HCT116 (cell line): Measurements from ENCODE around the gene ATP8B3. TPM values are rescaled to one million over a fixed set of nuclear protein-coding genes. Genes with fewer than 3 reads are reported as not detected.

ENCODE experiments used
- ATAC-seq: fragments of 200-7000 bp; cut with Tn5 transposase; 2 replicates; pipeline ENCODE4 v1.9.1; 2020; ENCODE audit warnings: mild to moderate bottlenecking, moderate library complexity
- BruUV-seq: library from RNA; stranded (reverse); fragments of 400-500 nt; replicated peaks from 2 replicates; lab custom pipeline; 2021; lab: Mats Ljungman, UMichigan
- CTCF ChIA-PET: fragments of 300-600 bp; sonication (Branson Sonifier 250); formaldehyde crosslinking; loops from one replicate; lab custom pipeline; 2021; ENCODE audit warnings: antibody characterized with exemption; lab: Charles Lee
- POLR2A ChIA-PET: fragments of 300-600, 350-600 bp; sonication (Branson Sonifier 250); formaldehyde crosslinking; loops from one replicate; lab custom pipeline; 2021; ENCODE audit warnings: antibody characterized with exemption; lab: Charles Lee
- RAD21 ChIA-PET, 2 experiments: fragments of 300-600 bp; sonication (Branson Sonifier 250); formaldehyde crosslinking; loops; one replicate each; lab custom pipeline; 2023; ENCODE audit warnings: low total read pairs in 2 of 2; ENCODE audit not compliant: uncharacterized antibody in 2 of 2, unreplicated experiment in 2 of 2, low non-redundant PET in 1 of 2; lab: Charles Lee
- DNase-seq: peaks from one replicate; pipeline ENCODE4 v3.0.0-alpha.2; 2010; ENCODE audit warnings: low read depth, low spot score
- H2AFZ ChIP-seq: fragments of 200-600 bp; shearing (Covaris generic), sonication (generic); 2 replicates; pipeline ENCODE4 v1.6.1; 2017; ENCODE audit warnings: low read depth, mixed run types, mixed read lengths, antibody characterized with exemption, low read length; ENCODE audit not compliant: poor library complexity, severe bottlenecking
- H3K27ac ChIP-seq: 2 replicates; pipeline ENCODE4 v1.5.1; 2012; ENCODE audit warnings: low read depth, low read length
- H3K27me3 ChIP-seq: fragments of 200-600 bp; sonication (generic); 2 replicates; pipeline ENCODE4 v1.6.1; 2016; ENCODE audit warnings: mixed run types, low read length, mixed read lengths; ENCODE audit not compliant: insufficient read depth
- H3K36me3 ChIP-seq, 2 experiments: fragments of 200-500 bp in 1 of 2; fragments of 200-600 bp in 1 of 2; sonication (Bioruptor generic) in 1 of 2; sonication (generic) in 1 of 2; 2 replicates each; pipeline versions ENCODE4 v1.5.1 to v1.6.1; 2014 to 2016; ENCODE audit warnings: low read length in 2 of 2, inconsistent platforms in 1 of 2, mixed read lengths in 1 of 2, mixed run types in 1 of 2; ENCODE audit not compliant: insufficient read depth in 2 of 2, control insufficient read depth in 1 of 2
- H3K4me1 ChIP-seq, 2 experiments: fragments of 200-600 bp in 1 of 2; sonication (generic) in 1 of 2; 2 replicates each; pipeline versions ENCODE4 v1.5.1 to v1.6.1; 2012 to 2017; ENCODE audit warnings: low read length in 2 of 2, inconsistent platforms in 1 of 2, mild to moderate bottlenecking in 1 of 2, mixed read lengths in 1 of 2, mixed run types in 1 of 2, moderate library complexity in 1 of 2; ENCODE audit not compliant: insufficient read depth in 2 of 2, control insufficient read depth in 1 of 2
- H3K4me2 ChIP-seq: fragments of 200-600 bp; sonication (generic); 2 replicates; pipeline ENCODE4 v1.6.1; 2017; ENCODE audit warnings: mixed run types, low read length, mixed read lengths
- H3K4me3 ChIP-seq, 2 experiments: fragments of 200-600 bp in 1 of 2; sonication (generic) in 1 of 2; replicated peaks in 1 of 2; 2 replicates each; pipeline ENCODE4 v1.5.1; 2011 to 2016; ENCODE audit warnings: low read length in 2 of 2, control low read depth in 1 of 2, low read depth in 1 of 2, mild to moderate bottlenecking in 1 of 2, mixed read lengths in 1 of 2, mixed run types in 1 of 2
- H3K79me2 ChIP-seq: fragments of 200-600 bp; sonication (generic); 2 replicates; pipeline ENCODE4 v1.6.1; 2017; ENCODE audit warnings: mild to moderate bottlenecking, mixed run types, low read length, moderate library complexity, mixed read lengths; ENCODE audit not compliant: insufficient read depth
- H3K9ac ChIP-seq: fragments of 200-600 bp; sonication (generic); 2 replicates; pipeline ENCODE4 v1.6.1; 2016; ENCODE audit warnings: low read length, mixed read lengths
- H3K9me2 ChIP-seq: fragments of 200-600 bp; sonication (generic), shearing (Covaris generic); 2 replicates; pipeline ENCODE4 v1.6.1; 2017; ENCODE audit warnings: mixed run types, mild to moderate bottlenecking, moderate library complexity; ENCODE audit not compliant: insufficient read depth
- H3K9me3 ChIP-seq, 2 experiments: fragments of 200-500 bp in 1 of 2; fragments of 200-600 bp in 1 of 2; sonication (Bioruptor generic) in 1 of 2; sonication (generic) in 1 of 2; 2 replicates each; pipeline ENCODE4 v1.6.1; 2014 to 2017; ENCODE audit warnings: low read length in 2 of 2, mixed read lengths in 2 of 2, inconsistent platforms in 1 of 2, low read depth in 1 of 2, mild to moderate bottlenecking in 1 of 2, mixed run types in 1 of 2, moderate library complexity in 1 of 2; ENCODE audit not compliant: control insufficient read depth in 1 of 2, insufficient read depth in 1 of 2
- H4K20me1 ChIP-seq: fragments of 200-600 bp; sonication (generic), shearing (Covaris generic); 2 replicates; pipeline ENCODE4 v1.6.1; 2017; ENCODE audit warnings: mixed run types, mild to moderate bottlenecking, moderate library complexity; ENCODE audit not compliant: insufficient read depth
- CEBPB ChIP-seq: IDR thresholded peaks from 2 replicates; pipeline ENCODE4 v1.6.1; 2012; ENCODE audit warnings: low read depth
- CTCF ChIP-seq, 3 experiments: fragments of 200-600 bp in 1 of 3; sonication (generic) in 1 of 3; IDR thresholded peaks in 2 of 3; conservative IDR thresholded peaks in 1 of 3; 2 replicates each; pipeline ENCODE4 v1.5.1; 2012 to 2017; ENCODE audit warnings: low read depth in 2 of 3, low read length in 2 of 3, antibody characterized with exemption in 1 of 3, borderline replicate concordance in 1 of 3, control low read depth in 1 of 3, mild to moderate bottlenecking in 1 of 3, mixed read lengths in 1 of 3, mixed run types in 1 of 3, moderate library complexity in 1 of 3; ENCODE audit not compliant: insufficient read depth in 1 of 3
- ELF1 ChIP-seq: IDR thresholded peaks from 2 replicates; pipeline ENCODE4 v1.6.1; 2012; ENCODE audit warnings: low read depth, borderline replicate concordance
- EZH2 ChIP-seq: fragments of 200-600 bp; sonication (generic); IDR thresholded peaks from 2 replicates; pipeline ENCODE4 v1.6.1; 2017; ENCODE audit warnings: antibody characterized with exemption, mixed run types
- FOSL1 ChIP-seq: IDR thresholded peaks from 2 replicates; pipeline ENCODE4 v1.6.1; 2012; ENCODE audit warnings: low read depth
- POLR2AphosphoS5 ChIP-seq: IDR thresholded peaks from 2 replicates; pipeline ENCODE4 v1.6.1; 2011; ENCODE audit warnings: mild to moderate bottlenecking, low read depth, low read length, moderate library complexity
- RAD21 ChIP-seq: IDR thresholded peaks from 2 replicates; pipeline ENCODE4 v1.6.1; 2012; ENCODE audit warnings: low read depth, mild to moderate bottlenecking
- REST ChIP-seq: IDR thresholded peaks from 2 replicates; pipeline ENCODE4 v1.6.1; 2012; ENCODE audit warnings: low read depth
- SRF ChIP-seq: IDR thresholded peaks from 2 replicates; pipeline ENCODE4 v1.6.1; 2012; ENCODE audit warnings: low read depth
- YY1 ChIP-seq: IDR thresholded peaks from 2 replicates; pipeline ENCODE4 v1.6.1; 2011; ENCODE audit warnings: low read length, low read depth, moderate library complexity, mild to moderate bottlenecking; ENCODE audit not compliant: insufficient replicate concordance; ENCODE audit errors: extremely low read depth
- ZFX ChIP-seq: fragments of 450-650 bp; IDR thresholded peaks from 2 replicates; pipeline ENCODE4 v1.6.1; 2017
- intact Hi-C: fragments of 100-400 bp; cut with micrococcal nuclease; formaldehyde crosslinking; loops from 2 replicates; pipeline ENCODE4 v1.10.0; 2022
- total RNA-seq: library from RNA; stranded (reverse); gene quantifications from one replicate; pipeline ENCODE4 v1.2.1, GENCODE V29; 2021; ENCODE audit not compliant: unreplicated experiment
- TF ChIP-seq, protein P1 (sequence below): IDR thresholded peaks from 2 replicates; pipeline ENCODE4 v1.6.1; 2011; ENCODE audit warnings: mild to moderate bottlenecking, low read length, moderate library complexity; ENCODE audit not compliant: insufficient replicate concordance; ENCODE audit errors: extremely low read depth
- TF ChIP-seq, protein P2 (sequence below): IDR thresholded peaks from 2 replicates; pipeline ENCODE4 v1.6.1; 2012
- TF ChIP-seq, protein P3 (sequence below): IDR thresholded peaks from 2 replicates; pipeline ENCODE4 v1.6.1; 2012

Gene ATP8B3
- total RNA-seq, 1 experiment from 2014 or later: 17.0 TPM

DNA sequence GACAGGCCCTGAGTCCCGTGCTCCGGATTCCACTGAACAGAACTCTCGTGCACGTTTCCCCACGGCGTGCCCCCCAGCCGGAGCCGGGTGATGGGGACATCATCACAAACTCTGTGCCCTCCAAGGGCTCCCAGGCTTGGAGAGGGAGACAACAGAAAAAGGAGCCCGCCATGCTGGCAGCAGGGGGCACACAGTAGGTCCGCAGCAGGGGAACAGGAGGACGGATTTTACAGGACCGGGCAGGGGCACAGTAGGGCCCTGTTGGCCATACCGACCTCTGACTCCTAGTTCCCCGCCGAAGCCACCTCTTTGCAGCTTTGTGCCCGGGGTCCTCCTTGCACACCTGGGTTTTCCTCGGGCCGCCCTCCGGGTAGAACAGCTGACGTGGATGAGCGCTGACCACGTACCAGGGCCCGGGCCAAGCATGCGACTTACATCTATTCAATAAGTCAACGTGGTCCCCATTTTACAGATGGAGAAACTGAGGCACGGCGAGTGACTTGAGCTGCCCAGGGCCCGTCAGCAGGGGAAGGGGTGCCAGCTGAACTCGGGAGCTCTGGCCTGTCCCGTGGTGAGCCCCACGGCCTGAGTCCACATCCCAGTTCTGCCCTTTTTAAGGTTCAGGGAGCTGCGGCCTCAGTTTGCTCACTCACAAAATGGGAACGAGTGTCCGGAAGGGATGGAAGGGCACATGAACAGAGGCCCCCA, 68.9 kb downstream of the ATP8B3 start:
- DNase-seq: no peak
- ChIA-PET RAD21 (no interaction called here), CTCF (no interaction called here)

More for the DNA sequence above, 68.9 kb downstream of the ATP8B3 start:
- no TSS peak for BruUV-seq
- H3K9me3 ChIP-seq: no peaks in the 10 kb centered on the region; a peak in 1 of 4 replicates
- H3K9ac ChIP-seq: no peak overlapping the region
- peaks cover 22 to 39% of the 10 kb centered on the region in 2 experiments for H3K4me1 ChIP-seq
- H3K27ac ChIP-seq: no peak overlapping the region
- H3K4me2 ChIP-seq: no peak overlapping the region
- 0 out of 4 replicates have a peak, but pooled peaks cover 0 to 4% of the 10 kb centered on the region in 2 experiments for H3K36me3 ChIP-seq
- no peak overlapping the region for H2AFZ ChIP-seq
- H3K27me3 ChIP-seq: no peaks in the 10 kb centered on the region
- TF ChIP-seq, protein P1, sequence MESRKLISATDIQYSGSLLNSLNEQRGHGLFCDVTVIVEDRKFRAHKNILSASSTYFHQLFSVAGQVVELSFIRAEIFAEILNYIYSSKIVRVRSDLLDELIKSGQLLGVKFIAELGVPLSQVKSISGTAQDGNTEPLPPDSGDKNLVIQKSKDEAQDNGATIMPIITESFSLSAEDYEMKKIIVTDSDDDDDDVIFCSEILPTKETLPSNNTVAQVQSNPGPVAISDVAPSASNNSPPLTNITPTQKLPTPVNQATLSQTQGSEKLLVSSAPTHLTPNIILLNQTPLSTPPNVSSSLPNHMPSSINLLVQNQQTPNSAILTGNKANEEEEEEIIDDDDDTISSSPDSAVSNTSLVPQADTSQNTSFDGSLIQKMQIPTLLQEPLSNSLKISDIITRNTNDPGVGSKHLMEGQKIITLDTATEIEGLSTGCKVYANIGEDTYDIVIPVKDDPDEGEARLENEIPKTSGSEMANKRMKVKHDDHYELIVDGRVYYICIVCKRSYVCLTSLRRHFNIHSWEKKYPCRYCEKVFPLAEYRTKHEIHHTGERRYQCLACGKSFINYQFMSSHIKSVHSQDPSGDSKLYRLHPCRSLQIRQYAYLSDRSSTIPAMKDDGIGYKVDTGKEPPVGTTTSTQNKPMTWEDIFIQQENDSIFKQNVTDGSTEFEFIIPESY: no peak
- no peak for TF ChIP-seq RAD21
- no peak for TF ChIP-seq SRF
- no peak for TF ChIP-seq CEBPB
- no peak for TF ChIP-seq FOSL1
- TF ChIP-seq ZFX: no peak
- TF ChIP-seq, protein P2, sequence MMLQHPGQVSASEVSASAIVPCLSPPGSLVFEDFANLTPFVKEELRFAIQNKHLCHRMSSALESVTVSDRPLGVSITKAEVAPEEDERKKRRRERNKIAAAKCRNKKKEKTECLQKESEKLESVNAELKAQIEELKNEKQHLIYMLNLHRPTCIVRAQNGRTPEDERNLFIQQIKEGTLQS: no peak
- no peak for TF ChIP-seq EZH2
- no peak for TF ChIP-seq POLR2AphosphoS5
- TF ChIP-seq, protein P3, sequence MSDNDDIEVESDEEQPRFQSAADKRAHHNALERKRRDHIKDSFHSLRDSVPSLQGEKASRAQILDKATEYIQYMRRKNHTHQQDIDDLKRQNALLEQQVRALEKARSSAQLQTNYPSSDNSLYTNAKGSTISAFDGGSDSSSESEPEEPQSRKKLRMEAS: no peak
- TF ChIP-seq REST: no peak
- TF ChIP-seq CTCF (IDR thresholded peaks at IDR 0.05 in 2 of 3, conservative IDR thresholded peaks at IDR 0.05 in 1 of 3; ENCODE audit: borderline replicate concordance in 1 of 3, insufficient read depth in 1 of 3, low read depth in 2 of 3, low read length in 2 of 3): no peak
- no peak for TF ChIP-seq YY1
- TF ChIP-seq ELF1: no peak
- H3K79me2 ChIP-seq: peaks cover 7% of the 10 kb centered on the region; the same call in 1 of the 2 replicates
- intact Hi-C loops: no loop called here
- H4K20me1 ChIP-seq: no peaks in the 10 kb centered on the region
- POLR2A ChIA-PET: no interaction called here
- ATAC-seq: no peak
- H3K9me2 ChIP-seq: no peaks in the 10 kb centered on the region
- H3K4me3 ChIP-seq: no peak overlapping the region
